Epithelial cell of proximal tubule (primary cell): ENCODE results near the gene PTPRC. TPM values are rescaled to one million over a fixed set of nuclear protein-coding genes. Genes with fewer than 3 reads are reported as not detected.

Experiments
- DNase-seq: peaks from one replicate; pipeline ENCODE4 v3.0.0-alpha.2; 2011; ENCODE audit warnings: low read depth
- H3K4me3 ChIP-seq: 2 replicates; pipeline ENCODE4 v1.5.1; 2011; ENCODE audit warnings: low read depth, mild to moderate bottlenecking, low read length
- total RNA-seq: library from RNA; depleted of rRNA; stranded (reverse); fragments of >200 nt; gene quantifications from 2 replicates; pipeline ENCODE4 v1.2.3, GENCODE V29; 2015
- TF ChIP-seq, protein P1 (sequence below): conservative IDR thresholded peaks from 2 replicates; pipeline ENCODE4 v1.5.1; 2012; ENCODE audit warnings: low read depth, mild to moderate bottlenecking, low read length

PTPRC gene
- total RNA-seq, 1 donor from 2014 or later, result not detected

DNA sequence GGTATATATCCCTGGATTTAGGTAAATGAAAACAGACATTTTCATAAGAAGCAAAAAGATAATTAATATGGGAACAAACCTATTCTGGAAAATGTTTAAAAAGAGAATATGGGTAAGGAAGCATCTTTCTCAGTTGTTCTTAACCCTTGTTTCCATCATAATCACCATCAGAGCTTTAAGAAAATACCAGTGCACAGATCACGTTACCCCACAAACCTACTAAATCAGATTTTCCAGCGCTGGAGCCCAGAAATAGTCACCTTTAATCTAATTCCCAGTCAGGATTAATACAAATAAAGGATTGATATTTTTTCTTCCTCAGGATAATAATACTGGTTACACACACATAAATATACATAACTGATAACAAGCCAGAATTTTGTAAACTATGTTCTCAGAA lies 44.6 kb downstream of the PTPRC start:
- H3K4me3 ChIP-seq, result no peak overlapping the region
- TF ChIP-seq, protein P1, sequence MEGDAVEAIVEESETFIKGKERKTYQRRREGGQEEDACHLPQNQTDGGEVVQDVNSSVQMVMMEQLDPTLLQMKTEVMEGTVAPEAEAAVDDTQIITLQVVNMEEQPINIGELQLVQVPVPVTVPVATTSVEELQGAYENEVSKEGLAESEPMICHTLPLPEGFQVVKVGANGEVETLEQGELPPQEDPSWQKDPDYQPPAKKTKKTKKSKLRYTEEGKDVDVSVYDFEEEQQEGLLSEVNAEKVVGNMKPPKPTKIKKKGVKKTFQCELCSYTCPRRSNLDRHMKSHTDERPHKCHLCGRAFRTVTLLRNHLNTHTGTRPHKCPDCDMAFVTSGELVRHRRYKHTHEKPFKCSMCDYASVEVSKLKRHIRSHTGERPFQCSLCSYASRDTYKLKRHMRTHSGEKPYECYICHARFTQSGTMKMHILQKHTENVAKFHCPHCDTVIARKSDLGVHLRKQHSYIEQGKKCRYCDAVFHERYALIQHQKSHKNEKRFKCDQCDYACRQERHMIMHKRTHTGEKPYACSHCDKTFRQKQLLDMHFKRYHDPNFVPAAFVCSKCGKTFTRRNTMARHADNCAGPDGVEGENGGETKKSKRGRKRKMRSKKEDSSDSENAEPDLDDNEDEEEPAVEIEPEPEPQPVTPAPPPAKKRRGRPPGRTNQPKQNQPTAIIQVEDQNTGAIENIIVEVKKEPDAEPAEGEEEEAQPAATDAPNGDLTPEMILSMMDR, result no peak
- DNase-seq, result no peak

DNA sequence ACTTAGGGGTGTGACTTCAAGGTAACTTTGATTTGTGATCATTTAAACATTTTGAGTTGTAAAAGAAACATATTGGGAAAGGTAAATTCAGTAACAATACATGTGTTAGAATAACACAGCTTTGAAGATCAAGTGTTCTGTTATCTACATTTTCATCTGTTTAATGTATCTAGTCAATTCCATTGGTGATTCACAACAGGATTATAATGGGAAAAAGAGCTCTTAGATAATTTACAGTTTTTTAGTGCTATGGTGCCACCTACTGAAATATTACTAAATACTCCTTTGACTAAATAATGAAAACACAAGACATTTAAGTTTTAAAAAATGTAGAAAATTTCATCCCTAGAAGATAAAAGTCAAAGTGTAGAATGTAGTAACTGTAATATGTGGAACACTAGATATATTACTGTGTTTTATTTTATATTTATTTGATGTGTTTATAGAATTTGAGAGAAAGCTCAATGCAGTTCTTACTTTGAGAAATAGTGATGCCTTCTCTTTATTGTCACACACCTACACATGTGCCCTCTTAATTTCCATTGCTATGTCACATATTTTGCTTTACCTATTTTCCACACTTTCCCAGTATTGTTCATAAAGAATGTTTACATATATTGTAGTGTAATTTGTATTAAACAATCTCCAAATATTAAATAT lies 47.4 kb downstream of the PTPRC start:
- H3K4me3 ChIP-seq, result no peak overlapping the region
- TF ChIP-seq, protein P1, result no peak
- DNase-seq, result no peak

DNA sequence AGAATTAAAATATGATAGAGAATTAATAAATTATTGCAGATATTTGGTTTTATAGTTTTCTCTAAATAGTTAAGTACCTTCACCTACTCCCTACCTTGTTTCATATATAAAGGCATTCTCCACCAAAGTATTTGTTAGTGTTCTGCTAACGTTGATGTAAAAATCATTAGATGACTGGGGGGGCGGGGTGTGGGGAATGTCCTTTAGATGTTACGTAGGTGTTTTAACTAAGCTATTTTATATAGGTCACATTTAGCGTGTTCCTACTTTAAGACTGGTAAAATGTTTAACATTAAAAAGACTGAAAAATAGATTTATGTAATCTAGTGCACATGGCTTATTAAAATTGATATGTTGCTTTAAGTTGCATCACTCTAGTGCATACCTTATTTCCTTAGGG lies 48.6 kb downstream of the PTPRC start:
- DNase-seq, result no peak
- no peak overlapping the region for H3K4me3 ChIP-seq
- TF ChIP-seq, protein P1, result no peak

DNA sequence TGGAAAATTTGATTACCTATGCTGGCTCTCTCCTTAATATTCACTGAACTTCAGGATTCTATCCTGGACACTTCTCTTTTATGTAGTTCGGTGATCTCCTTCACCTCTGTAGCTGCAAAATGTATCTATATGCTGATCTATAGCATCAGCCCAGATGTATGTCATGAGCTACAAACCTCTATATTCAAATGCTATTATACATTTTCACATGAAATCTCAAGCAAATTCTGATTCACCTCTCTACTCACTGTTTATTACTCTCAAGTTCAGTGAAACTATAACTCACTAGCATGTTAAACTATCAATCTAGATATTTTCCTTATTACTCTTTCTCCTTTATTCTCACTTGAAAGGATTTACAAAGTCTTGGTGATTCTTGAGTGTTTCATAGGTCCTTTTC lies 52.2 kb downstream of the PTPRC start:
- no peak for DNase-seq
- TF ChIP-seq, protein P1, result no peak
- no peak overlapping the region for H3K4me3 ChIP-seq

DNA sequence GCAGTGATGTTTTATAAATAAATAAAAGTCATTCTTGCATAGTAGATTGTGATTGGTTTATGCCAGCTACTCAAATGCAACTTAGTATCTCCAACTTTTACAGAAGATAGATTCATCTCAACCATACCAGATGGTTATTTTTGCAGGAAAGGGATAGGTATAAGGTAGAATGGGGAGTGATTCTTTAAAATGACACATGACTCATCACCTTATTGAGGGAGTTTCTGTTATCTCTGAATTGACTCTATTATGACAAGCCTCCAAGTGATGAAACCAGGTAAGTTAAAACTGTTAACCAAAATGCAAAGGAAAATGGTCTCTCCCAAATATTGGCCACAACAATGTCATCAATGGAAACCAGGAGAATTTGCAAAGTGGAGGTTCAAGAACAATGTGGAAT lies 54.5 kb downstream of the PTPRC start:
- TF ChIP-seq, protein P1, result no peak
- no peak for DNase-seq
- H3K4me3 ChIP-seq, result no peak overlapping the region

DNA sequence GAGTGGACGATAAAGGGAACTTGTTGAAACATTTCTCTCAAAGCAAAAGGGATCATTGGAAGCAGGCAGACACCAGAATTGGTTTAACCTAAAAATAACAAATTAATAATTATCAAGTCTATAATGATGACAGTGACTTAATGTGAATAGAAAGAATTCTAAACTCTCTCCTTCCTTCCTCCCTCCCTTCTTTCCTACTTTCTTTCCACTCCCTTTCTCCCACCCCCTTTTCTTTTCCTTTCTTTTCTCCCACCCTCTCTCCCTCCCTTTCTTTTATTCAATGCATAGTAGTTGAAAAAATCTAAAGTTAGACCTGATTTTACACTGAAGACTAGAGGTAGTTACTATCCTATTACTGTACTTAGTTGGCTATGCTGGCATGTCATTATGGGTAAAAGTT lies 55.7 kb downstream of the PTPRC start:
- DNase-seq, result no peak
- H3K4me3 ChIP-seq, result no peak overlapping the region
- TF ChIP-seq, protein P1, result no peak

DNA sequence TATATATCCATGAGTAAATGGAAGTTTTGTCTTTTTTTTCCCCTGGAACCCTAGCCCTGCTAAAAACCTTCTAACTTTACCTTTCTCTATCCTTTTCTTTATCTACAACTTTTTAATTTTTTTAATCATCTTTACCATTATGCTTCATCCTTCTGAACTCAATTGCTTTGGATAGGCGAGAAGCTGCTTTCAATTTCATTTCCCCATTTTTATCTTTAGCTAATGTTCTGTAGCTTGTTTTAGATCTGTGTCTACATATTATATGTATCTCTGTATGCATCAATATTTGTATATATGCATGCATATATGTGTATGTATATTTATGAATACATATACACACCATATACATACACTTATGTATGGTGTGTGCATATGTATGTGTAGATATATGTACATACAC lies 57.4 kb downstream of the PTPRC start:
- no peak for DNase-seq
- TF ChIP-seq, protein P1, result no peak
- H3K4me3 ChIP-seq, result no peak overlapping the region
